NCI-H2196 (cell line): Measurements from ENCODE around the gene HDAC11.
"Not testable (repeated sequence)": the region's sequence is repeated elsewhere in the genome, so short reads cannot be mapped to it uniquely, and the experiment has no call there.

Experiments
- DNase-seq: peaks from one replicate; lab custom pipeline; 2025; ENCODE audit not compliant: unreplicated experiment; lab: John Stamatoyannopoulos, UW

Gene HDAC11

GRCh38 chr3:13506680-13507079, 26.6 kb downstream of the HDAC11 start:
- no peak for DNase-seq

DNA sequence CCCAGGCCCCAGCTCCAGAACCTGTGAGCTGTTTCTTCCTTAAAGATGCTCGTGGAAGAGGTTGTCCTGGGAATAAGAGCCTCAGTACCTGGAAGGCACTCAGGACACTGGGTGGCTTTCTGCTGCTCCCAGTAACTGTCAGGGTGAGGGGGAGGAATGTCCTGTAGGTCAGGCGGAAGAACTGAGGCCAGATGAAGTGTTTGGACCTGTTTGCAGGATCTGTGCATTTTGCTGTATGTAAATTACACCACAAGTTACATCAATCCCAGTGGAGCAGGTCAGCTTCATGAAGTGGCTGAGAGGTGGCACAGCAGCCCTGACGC, 27.1 kb downstream of the HDAC11 start:
- DNase-seq, result no peak

DNA sequence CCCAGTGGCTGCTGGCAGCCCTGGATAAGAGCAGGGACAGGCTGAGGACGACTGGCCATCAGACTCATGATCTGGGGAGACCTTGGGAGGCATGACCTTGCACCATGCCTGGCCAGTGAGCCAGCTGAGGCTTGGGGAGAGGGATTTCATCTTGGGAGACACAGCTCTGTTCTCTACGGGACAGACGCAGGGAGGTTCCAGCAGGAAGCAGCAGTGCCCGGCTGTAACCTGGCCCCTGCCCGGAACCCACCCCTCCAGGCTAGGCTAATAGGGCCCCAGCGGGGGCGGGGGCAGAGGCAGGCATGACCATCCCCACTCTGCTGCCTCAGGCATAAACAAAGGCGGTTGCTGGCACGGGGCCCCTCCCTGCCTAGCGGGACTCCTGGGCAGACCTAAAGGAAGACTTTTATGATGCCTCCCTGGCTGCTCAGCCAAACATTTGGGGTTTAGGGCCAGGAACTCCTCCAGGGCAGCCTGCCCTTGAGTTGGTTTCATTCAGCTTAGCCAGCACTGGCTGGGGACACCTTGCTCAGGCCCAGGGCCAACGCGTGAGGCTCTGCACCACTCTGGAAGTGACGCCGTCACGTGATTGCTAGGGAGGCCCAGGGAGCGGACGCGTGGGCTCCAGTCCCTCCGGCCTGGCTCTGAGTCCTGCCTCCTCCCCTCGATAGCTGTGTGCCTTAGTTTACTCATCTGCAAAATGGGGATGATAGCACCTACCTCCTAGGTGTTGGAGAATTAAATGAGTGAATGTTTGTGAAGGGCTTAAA, 27.6 kb downstream of the HDAC11 start:
- no peak for DNase-seq

DNA sequence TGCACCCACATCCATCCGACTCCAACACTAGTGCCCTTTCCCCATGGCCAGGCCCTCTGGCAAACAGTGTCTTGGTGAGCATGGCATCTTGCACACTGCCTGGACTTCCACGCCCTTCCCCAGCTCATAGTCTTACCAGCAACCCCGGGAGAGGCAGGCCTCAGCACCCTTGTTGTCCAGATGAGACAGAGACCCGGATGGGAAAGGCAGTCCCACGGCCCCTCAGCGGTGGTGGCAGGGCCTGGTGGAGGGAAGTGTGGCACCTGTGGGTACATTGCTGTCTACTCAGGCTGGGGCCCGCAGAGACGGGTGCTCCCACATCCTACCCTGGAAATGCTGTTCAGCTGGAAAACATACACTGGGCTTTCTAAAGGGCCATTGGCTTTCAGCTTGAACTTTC, 28.4 kb downstream of the HDAC11 start:
- no peak for DNase-seq

GRCh38 chr3:13509059-13509815, 29.1 kb downstream of the HDAC11 start:
- no peak for DNase-seq

- DNase-seq, result no peak
Observed at GRCh38 chr3:13509816-13510192, 29.7 kb downstream of the HDAC11 start.

- no peak for DNase-seq
Observed at GRCh38 chr3:13512451-13512850, 32.3 kb downstream of the HDAC11 start.

DNA sequence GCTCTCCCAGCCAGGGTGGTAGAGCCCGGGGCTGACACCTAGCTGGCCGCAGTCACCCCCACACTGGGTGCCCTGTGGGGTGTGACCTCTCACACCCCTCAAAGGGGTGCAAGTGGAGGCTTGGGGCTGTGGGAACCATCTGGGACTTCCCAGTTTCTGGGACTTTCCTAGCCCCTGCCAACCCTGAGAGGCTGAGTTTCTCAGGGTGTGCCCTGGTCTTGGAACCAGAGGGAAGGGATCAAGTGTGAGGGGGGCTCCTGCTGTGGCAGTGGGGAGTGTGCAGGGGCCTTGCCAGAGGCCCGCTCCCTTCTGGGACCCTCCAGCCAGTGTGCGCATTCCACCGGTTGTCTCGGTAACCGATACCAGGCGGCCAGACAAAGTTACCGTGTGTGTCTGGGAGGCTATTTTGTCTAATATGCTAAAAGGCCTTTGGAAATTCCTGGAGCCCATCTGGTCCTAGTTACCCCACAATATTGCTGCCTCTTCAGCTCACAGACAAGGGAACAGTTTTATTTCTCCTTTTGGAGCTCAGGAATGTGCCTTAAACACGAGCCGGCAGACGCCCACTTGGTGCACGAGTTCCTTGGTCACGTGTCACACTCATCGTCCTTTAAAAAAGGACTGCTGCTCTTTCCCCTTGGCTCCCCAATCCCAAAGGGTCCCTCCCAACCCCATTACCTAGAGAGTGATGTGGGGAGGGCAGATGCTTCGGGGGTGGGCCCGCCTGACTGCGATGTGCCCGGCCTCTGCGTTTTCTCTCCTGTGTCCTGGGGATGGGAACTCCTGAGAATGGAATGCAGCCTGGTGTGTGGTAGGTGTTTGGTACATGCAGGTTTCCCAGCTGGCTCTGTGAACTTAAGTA, 33.2 kb downstream of the HDAC11 start:
- no peak for DNase-seq

- no peak for DNase-seq
Observed at GRCh38 chr3:13513913-13514517, 33.9 kb downstream of the HDAC11 start.

GRCh38 chr3:13514639-13515435, 34.7 kb downstream of the HDAC11 start:
- no peak for DNase-seq

DNA sequence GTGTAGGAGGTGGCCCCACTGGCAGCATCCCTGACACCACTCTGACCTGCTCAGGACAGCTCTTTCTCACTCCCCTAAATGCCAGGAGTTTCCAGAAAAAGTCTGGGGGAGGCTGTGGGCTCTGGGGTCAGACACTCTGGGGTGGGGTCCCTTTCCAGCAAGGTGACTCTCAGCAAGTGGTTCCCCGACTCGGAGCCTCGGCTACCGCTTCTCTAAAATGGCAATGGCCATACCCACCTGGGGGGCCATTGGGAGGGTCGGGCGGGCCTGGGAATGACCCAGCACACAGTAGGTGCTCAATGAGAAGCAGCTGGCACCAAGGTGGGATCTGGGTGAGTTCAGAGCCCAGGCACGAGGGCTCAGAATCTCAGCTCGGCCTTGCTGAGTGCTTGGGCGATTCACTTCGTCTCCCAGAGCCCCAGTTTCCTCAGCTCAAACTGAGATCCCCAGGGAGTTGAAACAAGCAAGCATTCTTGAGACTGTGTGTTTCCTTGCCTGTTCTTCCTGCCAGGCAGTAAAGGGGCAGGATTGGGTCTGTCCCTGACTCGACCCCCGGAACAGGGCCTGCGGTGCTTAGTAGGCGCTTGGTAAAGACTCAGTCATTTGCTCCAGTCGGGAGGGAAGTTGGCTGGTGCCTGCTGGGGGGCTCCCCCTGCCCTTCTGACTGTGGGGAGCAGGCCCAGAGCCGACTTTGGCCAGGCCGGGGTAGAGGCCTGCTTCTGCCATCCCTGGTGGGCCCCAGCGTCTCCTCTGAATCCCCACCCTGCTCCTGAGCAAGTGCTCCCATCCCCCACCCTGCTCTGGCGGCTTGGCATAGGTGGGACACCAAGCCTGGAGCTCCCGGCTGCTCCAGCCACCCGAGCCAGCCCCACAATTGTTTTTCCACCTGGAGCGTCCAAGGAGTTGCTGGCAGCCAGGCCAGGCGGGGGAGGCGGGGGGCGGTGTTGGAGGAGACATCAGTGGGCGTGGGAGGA, 36.0 kb downstream of the HDAC11 start:
- no peak for DNase-seq

- no peak for DNase-seq
Observed at GRCh38 chr3:13516760-13517135, 36.6 kb downstream of the HDAC11 start.

- DNase-seq, result no peak
Observed at GRCh38 chr3:13517253-13517977, 37.3 kb downstream of the HDAC11 start.

DNA sequence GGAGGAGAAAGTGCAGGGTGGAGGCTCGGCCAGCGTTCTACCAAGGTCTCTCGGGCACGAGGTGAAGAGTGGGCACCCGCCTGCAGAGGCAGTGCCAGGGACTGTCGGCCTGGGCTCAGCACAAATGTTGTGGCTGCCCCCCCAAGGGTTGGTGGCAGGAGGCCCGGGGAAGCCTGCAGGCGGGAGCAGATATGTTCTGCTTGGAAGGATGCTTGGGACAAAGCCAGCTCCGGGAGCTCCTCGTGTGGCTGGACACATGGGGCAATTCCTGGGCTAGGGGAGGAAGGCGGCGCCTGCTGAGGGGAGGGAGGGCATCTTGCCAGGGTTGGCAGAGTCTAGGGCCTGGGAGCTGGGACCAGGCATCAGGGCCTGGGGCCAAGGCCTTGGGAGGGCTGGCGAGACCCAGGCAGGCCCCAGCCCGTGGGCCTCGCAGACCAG, 38.4 kb downstream of the HDAC11 start:
- no peak for DNase-seq

DNA sequence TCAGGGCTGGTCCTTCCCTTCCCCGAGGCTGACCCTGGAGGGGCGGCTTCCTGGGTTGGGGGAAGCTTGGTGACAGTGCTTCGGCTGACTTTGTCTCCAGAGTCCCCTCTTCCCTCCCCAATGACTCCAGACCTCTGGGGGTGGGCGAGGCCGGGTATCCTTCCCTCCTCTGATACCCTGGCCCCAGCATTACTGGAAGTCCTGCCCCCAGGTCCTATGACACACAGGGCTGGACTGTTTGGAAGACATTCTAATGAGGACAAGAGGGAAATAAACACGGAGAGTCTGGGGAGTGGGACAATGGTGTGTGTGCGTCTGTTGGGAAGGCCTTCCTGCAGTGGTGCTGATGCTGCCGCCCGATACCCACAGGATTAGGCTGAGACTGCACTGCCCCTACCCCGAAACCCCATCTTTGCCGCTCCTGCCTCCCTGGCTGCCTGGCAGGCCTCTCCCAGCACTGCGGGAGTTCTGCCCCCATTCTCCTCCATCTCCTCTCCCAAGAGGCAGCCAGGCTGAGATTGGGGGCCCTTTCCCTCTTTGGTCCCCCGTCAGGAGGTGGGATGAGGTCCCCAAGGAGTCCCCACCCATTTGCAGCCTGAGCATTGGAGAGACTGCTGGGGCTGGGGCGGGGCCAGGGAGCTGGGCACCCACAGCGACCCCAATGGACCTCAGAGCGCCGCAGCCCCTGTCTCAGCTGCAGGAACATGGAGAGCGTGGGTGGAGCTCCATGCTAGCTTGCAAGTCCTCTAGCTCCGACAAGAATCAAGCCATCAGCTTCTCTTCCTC, 39.1 kb downstream of the HDAC11 start:
- no peak for DNase-seq

- no peak for DNase-seq
Observed at GRCh38 chr3:13520326-13520880, 40.3 kb downstream of the HDAC11 start.

- no peak for DNase-seq
Observed at GRCh38 chr3:13521309-13521708, 41.2 kb downstream of the HDAC11 start.

- DNase-seq, result not testable (repeated sequence)
Observed at GRCh38 chr3:13521749-13522148, 41.6 kb downstream of the HDAC11 start.
